ENCODE measurements around the gene APBB3.

DNA sequence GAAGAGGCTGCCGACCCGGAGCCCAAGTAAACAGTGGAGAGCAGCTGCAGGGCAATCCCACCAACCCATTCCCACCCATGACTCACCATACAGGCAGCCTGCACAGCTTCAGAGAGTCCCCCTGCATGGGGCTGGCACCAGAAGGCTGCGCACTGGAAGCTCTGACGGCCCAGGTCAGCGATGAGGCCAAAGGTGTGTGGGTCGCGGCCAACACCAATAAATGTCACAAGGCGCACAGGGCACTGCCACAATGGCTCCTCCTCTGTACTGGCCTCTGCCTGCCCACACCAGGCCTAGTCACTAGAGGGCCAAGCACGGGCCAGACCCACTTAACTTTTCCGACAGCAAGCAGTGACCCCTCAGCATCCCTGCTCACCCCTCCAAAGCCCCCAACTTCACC, 4.2 kb downstream of the APBB3 start:
- TF ChIP-seq, protein P1, sequence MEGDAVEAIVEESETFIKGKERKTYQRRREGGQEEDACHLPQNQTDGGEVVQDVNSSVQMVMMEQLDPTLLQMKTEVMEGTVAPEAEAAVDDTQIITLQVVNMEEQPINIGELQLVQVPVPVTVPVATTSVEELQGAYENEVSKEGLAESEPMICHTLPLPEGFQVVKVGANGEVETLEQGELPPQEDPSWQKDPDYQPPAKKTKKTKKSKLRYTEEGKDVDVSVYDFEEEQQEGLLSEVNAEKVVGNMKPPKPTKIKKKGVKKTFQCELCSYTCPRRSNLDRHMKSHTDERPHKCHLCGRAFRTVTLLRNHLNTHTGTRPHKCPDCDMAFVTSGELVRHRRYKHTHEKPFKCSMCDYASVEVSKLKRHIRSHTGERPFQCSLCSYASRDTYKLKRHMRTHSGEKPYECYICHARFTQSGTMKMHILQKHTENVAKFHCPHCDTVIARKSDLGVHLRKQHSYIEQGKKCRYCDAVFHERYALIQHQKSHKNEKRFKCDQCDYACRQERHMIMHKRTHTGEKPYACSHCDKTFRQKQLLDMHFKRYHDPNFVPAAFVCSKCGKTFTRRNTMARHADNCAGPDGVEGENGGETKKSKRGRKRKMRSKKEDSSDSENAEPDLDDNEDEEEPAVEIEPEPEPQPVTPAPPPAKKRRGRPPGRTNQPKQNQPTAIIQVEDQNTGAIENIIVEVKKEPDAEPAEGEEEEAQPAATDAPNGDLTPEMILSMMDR (IDR thresholded peaks at IDR 0.05) = no peak
- TF ChIP-seq POLR2A (IDR thresholded peaks at IDR 0.05) (no peak), EP300 (IDR thresholded peaks at IDR 0.05) (no peak)

All from tibial nerve (tissue), 4 donors.